HCT116 (cell line): Measurements from ENCODE around the gene SERPINB8. TPM values are rescaled to one million over a fixed set of nuclear protein-coding genes. Genes with fewer than 3 reads are reported as not detected.

Experiments
- ATAC-seq: fragments of 200-7000 bp; cut with Tn5 transposase; 2 replicates; pipeline ENCODE4 v1.9.1; 2020; ENCODE audit warnings: mild to moderate bottlenecking, moderate library complexity
- BruUV-seq: library from RNA; stranded (reverse); fragments of 400-500 nt; replicated peaks from 2 replicates; lab custom pipeline; 2021; lab: Mats Ljungman, UMichigan
- CTCF ChIA-PET: fragments of 300-600 bp; sonication (Branson Sonifier 250); formaldehyde crosslinking; loops from one replicate; lab custom pipeline; 2021; ENCODE audit warnings: antibody characterized with exemption; lab: Charles Lee
- POLR2A ChIA-PET: fragments of 300-600, 350-600 bp; sonication (Branson Sonifier 250); formaldehyde crosslinking; loops from one replicate; lab custom pipeline; 2021; ENCODE audit warnings: antibody characterized with exemption; lab: Charles Lee
- RAD21 ChIA-PET, 2 experiments: fragments of 300-600 bp; sonication (Branson Sonifier 250); formaldehyde crosslinking; loops; one replicate each; lab custom pipeline; 2023; ENCODE audit warnings: low total read pairs in 2 of 2; ENCODE audit not compliant: uncharacterized antibody in 2 of 2, unreplicated experiment in 2 of 2, low non-redundant PET in 1 of 2; lab: Charles Lee
- DNase-seq: peaks from one replicate; pipeline ENCODE4 v3.0.0-alpha.2; 2010; ENCODE audit warnings: low read depth, low spot score
- H2AFZ ChIP-seq: fragments of 200-600 bp; shearing (Covaris generic), sonication (generic); 2 replicates; pipeline ENCODE4 v1.6.1; 2017; ENCODE audit warnings: low read depth, mixed run types, mixed read lengths, antibody characterized with exemption, low read length; ENCODE audit not compliant: poor library complexity, severe bottlenecking
- H3K27ac ChIP-seq: 2 replicates; pipeline ENCODE4 v1.5.1; 2012; ENCODE audit warnings: low read depth, low read length
- H3K27me3 ChIP-seq: fragments of 200-600 bp; sonication (generic); 2 replicates; pipeline ENCODE4 v1.6.1; 2016; ENCODE audit warnings: mixed run types, low read length, mixed read lengths; ENCODE audit not compliant: insufficient read depth
- H3K36me3 ChIP-seq, 2 experiments: fragments of 200-500 bp in 1 of 2; fragments of 200-600 bp in 1 of 2; sonication (Bioruptor generic) in 1 of 2; sonication (generic) in 1 of 2; 2 replicates each; pipeline versions ENCODE4 v1.5.1 to v1.6.1; 2014 to 2016; ENCODE audit warnings: low read length in 2 of 2, inconsistent platforms in 1 of 2, mixed read lengths in 1 of 2, mixed run types in 1 of 2; ENCODE audit not compliant: insufficient read depth in 2 of 2, control insufficient read depth in 1 of 2
- H3K4me1 ChIP-seq, 2 experiments: fragments of 200-600 bp in 1 of 2; sonication (generic) in 1 of 2; 2 replicates each; pipeline versions ENCODE4 v1.5.1 to v1.6.1; 2012 to 2017; ENCODE audit warnings: low read length in 2 of 2, inconsistent platforms in 1 of 2, mild to moderate bottlenecking in 1 of 2, mixed read lengths in 1 of 2, mixed run types in 1 of 2, moderate library complexity in 1 of 2; ENCODE audit not compliant: insufficient read depth in 2 of 2, control insufficient read depth in 1 of 2
- H3K4me2 ChIP-seq: fragments of 200-600 bp; sonication (generic); 2 replicates; pipeline ENCODE4 v1.6.1; 2017; ENCODE audit warnings: mixed run types, low read length, mixed read lengths
- H3K4me3 ChIP-seq, 2 experiments: fragments of 200-600 bp in 1 of 2; sonication (generic) in 1 of 2; replicated peaks in 1 of 2; 2 replicates each; pipeline ENCODE4 v1.5.1; 2011 to 2016; ENCODE audit warnings: low read length in 2 of 2, control low read depth in 1 of 2, low read depth in 1 of 2, mild to moderate bottlenecking in 1 of 2, mixed read lengths in 1 of 2, mixed run types in 1 of 2
- H3K79me2 ChIP-seq: fragments of 200-600 bp; sonication (generic); 2 replicates; pipeline ENCODE4 v1.6.1; 2017; ENCODE audit warnings: mild to moderate bottlenecking, mixed run types, low read length, moderate library complexity, mixed read lengths; ENCODE audit not compliant: insufficient read depth
- H3K9ac ChIP-seq: fragments of 200-600 bp; sonication (generic); 2 replicates; pipeline ENCODE4 v1.6.1; 2016; ENCODE audit warnings: low read length, mixed read lengths
- H3K9me2 ChIP-seq: fragments of 200-600 bp; sonication (generic), shearing (Covaris generic); 2 replicates; pipeline ENCODE4 v1.6.1; 2017; ENCODE audit warnings: mixed run types, mild to moderate bottlenecking, moderate library complexity; ENCODE audit not compliant: insufficient read depth
- H3K9me3 ChIP-seq, 2 experiments: fragments of 200-500 bp in 1 of 2; fragments of 200-600 bp in 1 of 2; sonication (Bioruptor generic) in 1 of 2; sonication (generic) in 1 of 2; 2 replicates each; pipeline ENCODE4 v1.6.1; 2014 to 2017; ENCODE audit warnings: low read length in 2 of 2, mixed read lengths in 2 of 2, inconsistent platforms in 1 of 2, low read depth in 1 of 2, mild to moderate bottlenecking in 1 of 2, mixed run types in 1 of 2, moderate library complexity in 1 of 2; ENCODE audit not compliant: control insufficient read depth in 1 of 2, insufficient read depth in 1 of 2
- H4K20me1 ChIP-seq: fragments of 200-600 bp; sonication (generic), shearing (Covaris generic); 2 replicates; pipeline ENCODE4 v1.6.1; 2017; ENCODE audit warnings: mixed run types, mild to moderate bottlenecking, moderate library complexity; ENCODE audit not compliant: insufficient read depth
- ATF3 ChIP-seq: IDR thresholded peaks from 2 replicates; pipeline ENCODE4 v1.6.1; 2012
- CBX3 ChIP-seq: IDR thresholded peaks from 2 replicates; pipeline ENCODE4 v1.6.1; 2012; ENCODE audit warnings: low read depth
- CEBPB ChIP-seq: IDR thresholded peaks from 2 replicates; pipeline ENCODE4 v1.6.1; 2012; ENCODE audit warnings: low read depth
- CTCF ChIP-seq, 3 experiments: fragments of 200-600 bp in 1 of 3; sonication (generic) in 1 of 3; IDR thresholded peaks in 2 of 3; conservative IDR thresholded peaks in 1 of 3; 2 replicates each; pipeline ENCODE4 v1.5.1; 2012 to 2017; ENCODE audit warnings: low read depth in 2 of 3, low read length in 2 of 3, antibody characterized with exemption in 1 of 3, borderline replicate concordance in 1 of 3, control low read depth in 1 of 3, mild to moderate bottlenecking in 1 of 3, mixed read lengths in 1 of 3, mixed run types in 1 of 3, moderate library complexity in 1 of 3; ENCODE audit not compliant: insufficient read depth in 1 of 3
- EGR1 ChIP-seq: IDR thresholded peaks from 2 replicates; pipeline ENCODE4 v1.6.1; 2012; ENCODE audit warnings: low read depth
- EZH2 ChIP-seq: fragments of 200-600 bp; sonication (generic); IDR thresholded peaks from 2 replicates; pipeline ENCODE4 v1.6.1; 2017; ENCODE audit warnings: antibody characterized with exemption, mixed run types
- JUND ChIP-seq: IDR thresholded peaks from 2 replicates; pipeline ENCODE4 v1.6.1; 2012
- MAX ChIP-seq: IDR thresholded peaks from 2 replicates; pipeline ENCODE4 v1.6.1; 2012
- POLR2AphosphoS5 ChIP-seq: IDR thresholded peaks from 2 replicates; pipeline ENCODE4 v1.6.1; 2011; ENCODE audit warnings: mild to moderate bottlenecking, low read depth, low read length, moderate library complexity
- RAD21 ChIP-seq: IDR thresholded peaks from 2 replicates; pipeline ENCODE4 v1.6.1; 2012; ENCODE audit warnings: low read depth, mild to moderate bottlenecking
- SIN3A ChIP-seq: IDR thresholded peaks from 2 replicates; pipeline ENCODE4 v1.6.1; 2012; ENCODE audit warnings: low read depth
- SP1 ChIP-seq: IDR thresholded peaks from 2 replicates; pipeline ENCODE4 v1.6.1; 2012; ENCODE audit warnings: low read depth
- TCF7L2 ChIP-seq: IDR thresholded peaks from 2 replicates; pipeline ENCODE4 v1.7.0; 2011; ENCODE audit warnings: borderline replicate concordance, inconsistent platforms; ENCODE audit not compliant: insufficient read depth, insufficient read length; ENCODE audit errors: extremely low read depth
- ZBTB33 ChIP-seq: IDR thresholded peaks from 2 replicates; pipeline ENCODE4 v1.6.1; 2011; ENCODE audit warnings: mild to moderate bottlenecking, low read length, moderate library complexity; ENCODE audit not compliant: insufficient replicate concordance; ENCODE audit errors: extremely low read depth
- ZFX ChIP-seq: fragments of 450-650 bp; IDR thresholded peaks from 2 replicates; pipeline ENCODE4 v1.6.1; 2017
- ZNF274 ChIP-seq: fragments of 200-500 bp; sonication (Bioruptor generic); IDR thresholded peaks from 2 replicates; pipeline ENCODE4 v1.6.1; 2014; ENCODE audit warnings: mild to moderate bottlenecking, low read depth, low read length, inconsistent platforms
- intact Hi-C: fragments of 100-400 bp; cut with micrococcal nuclease; formaldehyde crosslinking; loops from 2 replicates; pipeline ENCODE4 v1.10.0; 2022
- total RNA-seq: library from RNA; stranded (reverse); gene quantifications from one replicate; pipeline ENCODE4 v1.2.1, GENCODE V29; 2021; ENCODE audit not compliant: unreplicated experiment

SERPINB8 gene
- total RNA-seq, 1 experiment from 2014 or later = 5.9 TPM

- no peak for TF ChIP-seq CTCF (IDR thresholded peaks at IDR 0.05 in 2 of 3, conservative IDR thresholded peaks at IDR 0.05 in 1 of 3; ENCODE audit: borderline replicate concordance in 1 of 3, insufficient read depth in 1 of 3, low read depth in 2 of 3, low read length in 2 of 3)
- TF ChIP-seq ZFX = peak; percentile 74
- peak; percentile 78 for TF ChIP-seq JUND
- no peak for TF ChIP-seq RAD21
- peak; percentile 93 for TF ChIP-seq TCF7L2
- TF ChIP-seq SP1 = peak; percentile 72
- peak; percentile 66 for TF ChIP-seq CBX3
- peak; percentile 95 for TF ChIP-seq POLR2AphosphoS5
- peak; percentile 99 for TF ChIP-seq CEBPB
- TF ChIP-seq SIN3A = peak; percentile 86
These were observed at the start of gene SERPINB8 (continued) for GRCh38 chr18:63969942-63970808.

GRCh38 chr18:63922049-63922448, 47.8 kb upstream of the SERPINB8 start:
- H3K9me3 ChIP-seq = no peaks in the 10 kb centered on the region
- no peaks in the 10 kb centered on the region for H3K4me1 ChIP-seq
- no peaks in the 10 kb centered on the region for H3K9me2 ChIP-seq
- RAD21 ChIA-PET = no interaction called here
- no peak for DNase-seq
- H3K36me3 ChIP-seq = no peaks in the 10 kb centered on the region
- H2AFZ ChIP-seq = no peak overlapping the region
- CTCF ChIA-PET = no interaction called here
- BruUV-seq = no TSS peak
- ATAC-seq = no peak
- H3K27ac ChIP-seq = no peak overlapping the region
- H4K20me1 ChIP-seq = no peaks in the 10 kb centered on the region
- intact Hi-C loops = no loop called here
- H3K4me3 ChIP-seq = no peak overlapping the region
- POLR2A ChIA-PET = no interaction called here
- H3K27me3 ChIP-seq = no peaks in the 10 kb centered on the region
- no peaks in the 10 kb centered on the region for H3K79me2 ChIP-seq
- H3K9ac ChIP-seq = no peak overlapping the region
- H3K4me2 ChIP-seq = no peak overlapping the region
- TF ChIP-seq ZFX (no peak), TCF7L2 (no peak), SP1 (no peak), EZH2 (no peak), ZNF274 (no peak), RAD21 (no peak), JUND (no peak), ZBTB33 (no peak), CEBPB (no peak), POLR2AphosphoS5 (no peak), CTCF (IDR thresholded peaks at IDR 0.05 in 2 of 3, conservative IDR thresholded peaks at IDR 0.05 in 1 of 3; ENCODE audit: borderline replicate concordance in 1 of 3, insufficient read depth in 1 of 3, low read depth in 2 of 3, low read length in 2 of 3) (no peak), MAX (no peak), SIN3A (no peak), CBX3 (no peak), ATF3 (no peak), EGR1 (no peak)
- TF ChIP-seq, all 23 proteins: peak for 0
